Fibroblast of lung (primary cell): ENCODE measurements around the gene DLGAP1. TPM values are rescaled to one million over a fixed set of nuclear protein-coding genes. Genes with fewer than 3 reads are reported as not detected.

Experiments used
- DNase-seq, 2 donors: peaks; one replicate each; pipeline versions ENCODE4 v3.0.0 to v3.0.0-alpha.2; 2010; ENCODE audit warnings: low read depth in 2 of 2
- H2AFZ ChIP-seq: 2 replicates; pipeline ENCODE4 v1.5.1; 2012; ENCODE audit warnings: low read length, control low read depth, inconsistent platforms
- H3K27ac ChIP-seq: 2 replicates; pipeline ENCODE4 v1.5.1; 2011; ENCODE audit warnings: low read length, control low read depth; ENCODE audit not compliant: insufficient read depth
- H3K27me3 ChIP-seq: 2 replicates; pipeline ENCODE4 v1.5.1; 2011; ENCODE audit warnings: mild to moderate bottlenecking, low read length; ENCODE audit not compliant: control insufficient read depth, insufficient read depth
- H3K36me3 ChIP-seq: 2 replicates; pipeline ENCODE4 v1.5.1; 2011; ENCODE audit warnings: low read length; ENCODE audit not compliant: control insufficient read depth, insufficient read depth
- H3K4me1 ChIP-seq: 2 replicates; pipeline ENCODE4 v1.5.1; 2011; ENCODE audit warnings: low read length; ENCODE audit not compliant: control insufficient read depth, insufficient read depth; ENCODE audit errors: extremely low read depth
- H3K4me2 ChIP-seq: 2 replicates; pipeline ENCODE4 v1.5.1; 2011; ENCODE audit warnings: low read length, control low read depth; ENCODE audit not compliant: insufficient read depth; ENCODE audit errors: extremely low read depth
- H3K4me3 ChIP-seq, 4 experiments: fragments of 200-600 bp in 1 of 4; sonication (generic) in 1 of 4; replicated peaks in 1 of 4; 2 replicates each; pipeline ENCODE4 v1.5.1; 2011 to 2016; ENCODE audit warnings: low read length in 4 of 4, low read depth in 3 of 4, mild to moderate bottlenecking in 3 of 4, control low read depth in 2 of 4, inconsistent platforms in 1 of 4, mixed read lengths in 1 of 4; ENCODE audit not compliant: insufficient read depth in 1 of 4; ENCODE audit errors: control extremely low read depth in 1 of 4
- H3K79me2 ChIP-seq: 2 replicates; pipeline ENCODE4 v1.5.1; 2012; ENCODE audit warnings: mild to moderate bottlenecking, low read length, inconsistent platforms; ENCODE audit not compliant: control insufficient read depth, insufficient read depth
- H3K9ac ChIP-seq: 2 replicates; pipeline ENCODE4 v1.5.1; 2011; ENCODE audit warnings: mild to moderate bottlenecking, low read length, control low read depth; ENCODE audit not compliant: insufficient read depth
- H3K9me3 ChIP-seq: 2 replicates; pipeline ENCODE4 v1.5.1; 2012; ENCODE audit warnings: low read depth, low read length; ENCODE audit not compliant: control insufficient read depth, insufficient read depth
- H4K20me1 ChIP-seq: 2 replicates; pipeline ENCODE4 v1.5.1; 2011; ENCODE audit warnings: low read length; ENCODE audit not compliant: control insufficient read depth, insufficient read depth; ENCODE audit errors: extremely low read depth
- CTCF ChIP-seq, 2 donors: IDR thresholded peaks in 1 of 2; conservative IDR thresholded peaks in 1 of 2; 1 replicate in 1 of 2; 2 replicates in 1 of 2; pipeline ENCODE4 v1.5.1; 2011 to 2012; ENCODE audit warnings: low read length in 2 of 2, control low read depth in 1 of 2, inconsistent platforms in 1 of 2, low read depth in 1 of 2, mild to moderate bottlenecking in 1 of 2
- EZH2 ChIP-seq: IDR thresholded peaks from 2 replicates; pipeline ENCODE4 v1.5.1; 2012; ENCODE audit warnings: low read length, control low read depth, mild to moderate bottlenecking; ENCODE audit errors: missing control alignments
- polyA plus RNA-seq, 2 donors: library from polyadenylated mRNA; depleted of rRNA in 1 of 2; stranded (reverse) in 1 of 2; unstranded in 1 of 2; fragments of >200 nt; gene quantifications; 2 replicates each; pipeline ENCODE4 v1.2.1, GENCODE V29; 2011 to 2012; ENCODE audit warnings: missing spikeins in 1 of 2
- total RNA-seq: library from RNA; depleted of rRNA; stranded (reverse); fragments of >200 nt; gene quantifications from 2 replicates; pipeline ENCODE4 v1.2.1, GENCODE V29; 2014

The DLGAP1 gene
- total and polyA plus RNA-seq, 2 donors (not counting 1 experiment from before 2014, with no cell fraction given) = 0.16 to 0.17 TPM

GRCh38 chr18:3612315-3612714, 842.8 kb downstream of the DLGAP1 start:
- Histone ChIP-seq H3K4me1 (peaks cover 6% of the 10 kb centered on the region), H4K20me1 (no peaks in the 10 kb centered on the region), H3K36me3 (no peaks in the 10 kb centered on the region), H3K9me3 (no peaks in the 10 kb centered on the region), H3K27me3 (no peaks in the 10 kb centered on the region), H3K79me2 (peaks cover 2% of the 10 kb centered on the region), H3K9ac (no peak overlapping the region), H3K27ac (no peak overlapping the region), H3K4me3 (no peak overlapping the region), H2AFZ (no peak overlapping the region), H3K4me2 (no peak overlapping the region)
- DNase-seq = no peak
- TF ChIP-seq EZH2 (no peak), CTCF (conservative IDR thresholded peaks at IDR 0.05 in 1 of 2, IDR thresholded peaks at IDR 0.05 in 1 of 2; ENCODE audit: low read depth in 1 of 2, low read length in 2 of 2) (no peak)

DNA sequence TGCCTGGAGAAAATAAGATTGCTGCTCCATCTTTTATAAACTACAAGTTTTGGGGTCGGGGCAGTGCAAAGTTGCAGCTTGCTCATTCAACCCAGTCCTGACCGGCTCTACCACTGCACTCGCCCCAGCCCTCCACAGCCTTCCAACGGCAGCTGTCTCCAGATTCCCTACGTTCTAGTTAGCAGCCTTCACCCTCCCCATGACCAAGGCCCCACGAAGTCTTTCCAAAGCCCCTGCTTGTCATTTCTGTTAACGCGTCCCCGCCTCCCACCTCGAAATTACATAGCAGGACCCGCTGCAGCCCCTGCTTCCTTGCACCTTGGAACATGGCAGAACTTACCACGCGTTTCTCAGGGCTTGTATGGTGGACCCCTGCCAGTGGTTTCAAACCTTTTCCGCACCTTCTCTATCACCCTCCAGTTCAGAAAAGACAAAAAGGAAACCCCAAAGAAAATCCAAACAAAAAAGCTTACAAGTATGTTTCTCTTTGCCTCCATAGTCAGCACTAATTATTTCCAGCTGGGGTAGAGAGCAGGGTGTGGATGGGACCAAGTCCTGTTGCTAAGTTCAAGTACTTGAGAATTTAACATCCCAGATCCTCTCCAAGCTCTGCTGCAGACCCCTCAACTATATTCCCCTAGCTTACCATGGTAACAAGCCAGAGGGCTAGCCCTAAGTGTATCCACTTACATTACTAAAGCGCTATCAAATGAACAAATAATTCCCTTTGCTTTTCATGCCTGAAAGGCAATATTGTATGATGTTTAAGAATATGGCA, 843.6 kb downstream of the DLGAP1 start:
- peak overlapping the region; percentile 23 for H3K9ac ChIP-seq
- H3K4me2 ChIP-seq = peak overlapping the region; percentile 67
- no peaks in the 10 kb centered on the region for H3K27me3 ChIP-seq
- no peaks in the 10 kb centered on the region for H3K9me3 ChIP-seq
- H4K20me1 ChIP-seq = no peaks in the 10 kb centered on the region
- DNase-seq = no peak
- peak overlapping the region; percentile 22 for H3K27ac ChIP-seq
- TF ChIP-seq EZH2 (no peak), CTCF (conservative IDR thresholded peaks at IDR 0.05 in 1 of 2, IDR thresholded peaks at IDR 0.05 in 1 of 2; ENCODE audit: low read depth in 1 of 2, low read length in 2 of 2) (no peak)
- peaks cover 8% of the 10 kb centered on the region for H3K4me1 ChIP-seq
- peak overlapping the region in 1 of 4 experiments; percentile 25 for H3K4me3 ChIP-seq
- peaks cover 2% of the 10 kb centered on the region for H3K79me2 ChIP-seq
- H2AFZ ChIP-seq = peak overlapping the region; percentile 41
- H3K36me3 ChIP-seq = no peaks in the 10 kb centered on the region

DNA sequence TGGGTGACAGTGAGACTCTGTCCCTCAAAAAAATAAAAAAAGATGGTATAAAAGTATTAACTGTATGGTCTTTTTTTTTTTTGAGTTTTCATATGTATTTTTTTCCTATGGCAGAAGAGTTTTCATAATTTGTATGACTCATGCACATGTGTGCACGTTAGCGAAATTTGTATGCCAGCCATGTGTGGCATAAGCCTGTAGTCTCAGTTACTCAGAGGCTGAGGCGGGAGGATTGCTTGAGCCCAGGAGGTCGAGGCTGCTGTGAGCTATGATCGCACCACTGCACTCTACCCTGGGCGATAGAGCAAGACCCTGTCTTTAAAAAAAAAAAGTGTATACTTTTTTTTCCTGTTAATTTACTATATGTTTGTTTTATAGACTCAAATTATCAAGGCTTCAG, 844.3 kb downstream of the DLGAP1 start:
- peak in 1 of 2 donors; percentile 70 for DNase-seq
- Histone ChIP-seq H3K9me3 (no peaks in the 10 kb centered on the region), H3K4me3 (no peak overlapping the region), H3K27ac (peak overlapping the region; percentile 22), H3K9ac (no peak overlapping the region), H3K4me2 (no peak overlapping the region), H3K4me1 (peaks cover 8% of the 10 kb centered on the region), H3K36me3 (no peaks in the 10 kb centered on the region), H3K27me3 (no peaks in the 10 kb centered on the region), H4K20me1 (no peaks in the 10 kb centered on the region), H3K79me2 (peaks cover 2% of the 10 kb centered on the region), H2AFZ (no peak overlapping the region)
- TF ChIP-seq CTCF (conservative IDR thresholded peaks at IDR 0.05 in 1 of 2, IDR thresholded peaks at IDR 0.05 in 1 of 2; ENCODE audit: low read depth in 1 of 2, low read length in 2 of 2) = no peak
- no peak for TF ChIP-seq EZH2
